ENCODE results near the gene PARP14. TPM values are rescaled to one million over a fixed set of nuclear protein-coding genes. Genes with fewer than 3 reads are reported as not detected.
A peak's percentile ranks its signal among the peaks of the same experiment; 100 is the strongest.

The PARP14 gene
- total RNA-seq (2013; cell fraction: nucleolus; rRNA removed), result 774 and 778 TPM in 2 replicates
- 111 and 132 TPM in 2 replicates for total RNA-seq (2014; rRNA removed)
- 140 and 143 TPM in 2 replicates for total RNA-seq (2014; rRNA removed; fragmentation: Illumina TruSeq; extraction: Trizol)
- total RNA-seq (2021), result 87.0 and 95.5 TPM in 2 replicates
- 32.0 TPM for polyA plus RNA-seq (2011; ENCODE audit: low read depth)
- polyA plus RNA-seq (2011; rRNA removed), result 189 and 253 TPM in 2 replicates
- 97.7 and 115 TPM in 2 replicates for polyA plus RNA-seq (2011; cell fraction: cytosol; rRNA removed)
- 202 and 212 TPM in 2 replicates for polyA plus RNA-seq (2011; cell fraction: nucleus; rRNA removed)
- 41.3 and 41.4 TPM in 2 replicates for polyA plus RNA-seq (2012)
- 92.0 and 115 TPM in 2 replicates for polyA plus RNA-seq (2014; fragmentation: Illumina TruSeq; extraction: Trizol)
- polyA plus RNA-seq (2014; fragmentation: Nextera tagmentation; extraction: Ambion mirVana), result 10 to 100 TPM; 21.6 to 57.0 TPM
- polyA plus RNA-seq (2014; rRNA removed), result 76.3 and 93.3 TPM in 2 replicates
- 10 to 100 TPM; 39.8 to 44.3 TPM for polyA plus RNA-seq (2016; fragmentation: Nextera tagmentation; extraction: Ambion mirVana)
- 213 and 234 TPM in 2 replicates for polyA minus RNA-seq (2011; rRNA and poly(A)+ RNA removed)
- polyA minus RNA-seq (2011; cell fraction: cytosol; rRNA and poly(A)+ RNA removed), result 86.9 and 96.8 TPM in 2 replicates
- 204 and 283 TPM in 2 replicates for polyA minus RNA-seq (2011; cell fraction: nucleus; rRNA and poly(A)+ RNA removed)
- percentile 98 among the genes with signal in this experiment for Bru-seq, nascent RNA
- percentile 99 among the genes with signal in this experiment for BruChase-seq, experiment 1, labeled RNA remaining after a 6-hour chase
- BruChase-seq, experiment 2, labeled RNA remaining after a 2-hour chase, result percentile 99 among the genes with signal in this experiment
- long read RNA-seq, experiment 1, partial matches to known transcripts, result 11 of 14 reads
- long read RNA-seq, experiment 1, other reads (novel, unspliced or antisense), result 3 of 14 reads
- long read RNA-seq, experiment 2, partial matches to known transcripts, result 248 of 293 reads
- long read RNA-seq, experiment 2, other reads (novel, unspliced or antisense), result 45 of 293 reads

GRCh38 chr3:122680475-122681283 is at the start of gene PARP14:
PARP14 (plus strand) TSS chr3:122680839; CDS start chr3:122680884, 45 bp downstream.
- in situ Hi-C loops (cut with MboI) (loop anchor here (10.0 kb wide), 2 partner anchors 576 to 1026 kb away; no protein-coding TSS in a partner anchor), intact Hi-C loops (cut with micrococcal nuclease; ENCODE audit: unreplicated experiment) (no loop called here)
- Histone ChIP-seq H3K36me3 (ENCODE audit: control insufficient read depth in 2 of 2, insufficient read depth in 2 of 2, low read length in 1 of 2) (peaks cover 0 to 4% of the 10 kb centered on the region in 2 experiments; a peak in 1 of 4 replicates), H3K27me3 (replicated peaks in 1 of 2; ENCODE audit: control insufficient read depth in 2 of 2, insufficient read depth in 2 of 2, low read length in 1 of 2) (no peaks in the 10 kb centered on the region), H3K4me2 (ENCODE audit: control insufficient read depth, insufficient read depth) (peak within 1 kb of the TSS; percentile 94), H4K20me1 (ENCODE audit: control insufficient read depth, insufficient read depth) (no peaks in the 10 kb centered on the region; the same call in 1 of the 2 replicates), H3K9ac (ENCODE audit: control insufficient read depth, insufficient read depth, low read length) (peak within 1 kb of the TSS; percentile 95), H3K27ac (ENCODE audit: control insufficient read depth, insufficient read depth) (peak within 1 kb of the TSS; percentile 97), H3K4me3 (peak within 1 kb of the TSS; percentile 97), H3K9me3 (replicated peaks; ENCODE audit: control insufficient read depth, insufficient read depth, low read length) (peaks cover 3% of the 10 kb centered on the region), H2AFZ (ENCODE audit: control insufficient read depth, low read depth, low read length) (peak within 1 kb of the TSS; percentile 96), H3K79me2 (ENCODE audit: control insufficient read depth, insufficient read depth, low read length) (peaks cover 55% of the 10 kb centered on the region), H3K4me1 (ENCODE audit: control insufficient read depth, insufficient read depth, low read length) (peaks cover 16% of the 10 kb centered on the region)
- CTCF ChIA-PET, result interaction anchor here (0.6 to 6.4 kb wide), 13 partner anchors 62 to 622 kb away, joined by 3 to 192 read pairs (median 19); partner anchors contain the start of genes DTX3L, FAM162A, MIX23 and PARP15
- ATAC-seq, result peak; percentile 63
- POLR2A ChIA-PET, result interaction anchor here (0.5 to 6.5 kb wide), 13 partner anchors 11 to 517 kb away, joined by 3 to 67 read pairs (median 5); partner anchors contain the start of genes DTX3L, PARP15 and PARP9
- no peak for DNase-seq (ENCODE audit: low read depth, low spot score)
- RAD21 ChIA-PET (ENCODE audit: unreplicated experiment), result interaction anchor here (1.0 to 8.2 kb wide), 17 partner anchors 11 to 1134 kb away, joined by 3 to 236 read pairs (median 16); partner anchors contain the start of genes DTX3L, PARP15, PARP9 and POLQ
- SMC1A ChIA-PET (ENCODE audit: uncharacterized antibody, unreplicated experiment), result interaction anchor here (1.0 to 11.3 kb wide), 15 partner anchors 11 to 375 kb away, joined by 3 to 250 read pairs (median 24); partner anchors contain the start of genes DTX3L, PARP15 and PARP9
- 2% methylated on average over 44 of the region's 63 CpGs for WGBS (ENCODE audit: insufficient coverage, insufficient replicate concordance, low lambda C conversion rate, missing lambda C conversion rate)
- FAIRE-seq, result no peak
- no TSS peak for BruUV-seq (replicated peaks)
- TF ChIP-seq BHLHE40 (IDR thresholded peaks at IDR 0.05; ENCODE audit: borderline replicate concordance in 1 of 2, low read depth in 2 of 2, low read length in 1 of 2) (0 out of 4 replicates have a peak, but pooled peaks of 1 of the 2 experiments have one; percentile 17), RAD51 (IDR thresholded peaks at IDR 0.05) (peak; percentile 22; the same call in 1 of the 2 replicates), CEBPB (IDR thresholded peaks at IDR 0.05; ENCODE audit: borderline replicate concordance in 1 of 2, low read depth in 2 of 2, low read length in 2 of 2) (no peak), ZNF217 (IDR thresholded peaks at IDR 0.05) (no peak), NFYA (IDR thresholded peaks at IDR 0.05; ENCODE audit: borderline replicate concordance, low read depth, low read length) (no peak), IKZF1 (conservative IDR thresholded peaks at IDR 0.05) (peak; percentile 93), CTCF (IDR thresholded peaks at IDR 0.05 in 2 of 3, conservative IDR thresholded peaks at IDR 0.05 in 1 of 3; ENCODE audit: control insufficient read depth in 2 of 3, extremely low read depth in 1 of 3, insufficient read depth in 1 of 3, low read depth in 3 of 3, low read length in 3 of 3) (peak in 1 of 3 experiments; percentile 9; a peak in 2 of 6 replicates), FOXK2 (IDR thresholded peaks at IDR 0.05) (no peak), GATAD2B (conservative IDR thresholded peaks at IDR 0.05; ENCODE audit: low read depth) (peak; percentile 78), POU2F2 (IDR thresholded peaks at IDR 0.05; ENCODE audit: borderline replicate concordance, low read depth, low read length) (peak; percentile 58; the same call in 1 of the 3 replicates), ATF2 (IDR thresholded peaks at IDR 0.05; ENCODE audit: low read length) (no peak), CBX3 (IDR thresholded peaks at IDR 0.05; ENCODE audit: borderline replicate concordance, low read depth) (no peak), MEF2B (IDR thresholded peaks at IDR 0.05; ENCODE audit: partially characterized antibody, poor library complexity, severe bottlenecking) (no peak), SREBF1 (IDR thresholded peaks at IDR 0.05; ENCODE audit: low read length) (no peak), IRF4 (IDR thresholded peaks at IDR 0.05; ENCODE audit: low read depth, low read length) (0 out of 2 replicates have a peak, but pooled peaks have one; percentile 13)

Data from GM12878 (cell line).